ENCODE measurements around the gene PIGH. TPM values are rescaled to one million over a fixed set of nuclear protein-coding genes. Genes with fewer than 3 reads are reported as not detected.
A peak's percentile ranks its signal among the peaks of the same experiment; 100 is the strongest.

PIGH gene
- polyA plus RNA-seq, 1 donor = 46.9 TPM

- DNase-seq = no peak
Measured at GRCh38 chr14:67576216-67576955, 23.7 kb downstream of the PIGH start.

- no peak for DNase-seq
Measured at GRCh38 chr14:67575684-67576083, 24.4 kb downstream of the PIGH start.

DNA sequence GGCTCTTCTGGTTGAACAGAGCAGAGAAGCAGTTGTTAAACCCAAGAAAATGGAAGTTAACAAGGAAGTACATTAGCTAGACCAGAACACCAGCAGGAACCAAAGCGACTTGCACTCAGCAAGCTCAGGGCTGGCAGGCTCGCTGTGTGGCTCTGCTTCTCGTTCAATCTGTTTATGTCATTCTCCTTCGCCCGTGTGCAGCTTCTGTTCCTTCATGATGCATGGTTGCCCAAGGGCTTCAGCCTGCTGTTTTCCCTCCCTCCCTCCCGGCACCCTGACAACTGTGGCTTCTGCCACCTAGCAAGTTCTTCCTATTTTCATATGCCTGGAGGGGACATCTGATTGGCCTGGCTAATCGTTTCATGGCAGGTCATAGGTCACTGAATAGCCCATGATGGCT is 25.3 kb downstream of the PIGH start:
- no peak for DNase-seq

DNA sequence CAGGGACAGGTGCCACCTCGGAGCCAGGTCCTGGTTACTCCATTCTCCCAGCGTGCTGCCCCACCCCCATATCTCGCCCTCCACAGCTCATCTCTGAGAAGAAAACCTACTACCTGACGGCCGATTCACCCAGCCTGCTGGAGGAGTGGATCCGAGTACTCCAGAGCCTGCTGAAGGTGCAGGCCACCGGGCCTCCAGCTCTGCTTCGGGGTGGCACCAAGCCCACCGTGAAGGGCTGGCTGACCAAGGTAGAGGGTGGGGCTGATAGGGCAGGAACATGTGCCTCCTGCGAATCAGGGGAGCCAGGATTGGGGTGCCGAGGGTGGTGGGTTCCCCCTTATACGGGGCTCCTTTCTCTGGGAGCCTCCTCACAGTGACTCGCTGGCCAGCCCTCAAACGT is 25.9 kb downstream of the PIGH start:
- DNase-seq = no peak

DNA sequence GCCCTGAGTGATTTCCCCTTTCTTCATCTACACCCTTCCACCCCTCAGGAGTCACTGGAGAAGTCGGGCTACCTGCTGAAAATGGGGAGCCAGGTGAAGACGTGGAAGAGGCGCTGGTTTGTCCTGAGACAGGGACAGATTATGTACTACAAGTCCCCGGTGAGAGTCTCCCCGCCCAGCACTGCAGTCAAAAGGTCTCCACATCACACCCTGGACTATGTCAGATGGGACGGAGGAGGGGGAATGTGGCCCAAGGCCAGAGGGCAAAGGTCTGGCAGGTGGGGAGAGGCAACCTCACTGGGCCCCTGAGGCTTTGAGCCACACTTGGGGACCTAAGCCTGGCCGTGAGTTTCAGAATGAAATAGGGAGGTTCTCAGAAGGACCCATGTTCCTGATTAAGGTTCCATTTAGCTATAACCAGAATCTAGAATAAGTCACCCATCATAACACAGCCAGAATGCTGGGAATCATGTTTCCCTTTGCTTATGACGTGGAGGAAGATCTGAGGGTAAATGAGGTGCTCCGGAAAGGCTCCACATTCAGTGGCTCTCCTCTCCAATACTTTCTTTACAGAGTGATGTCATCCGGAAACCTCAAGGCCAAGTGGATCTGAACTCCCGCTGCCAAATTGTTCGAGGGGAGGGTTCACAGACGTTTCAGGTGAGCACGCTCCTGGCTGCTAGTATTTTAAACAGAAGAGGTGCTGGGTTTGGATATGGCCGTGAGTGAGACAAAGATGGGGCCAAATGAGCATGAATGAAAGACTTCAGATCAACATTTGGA is 26.6 kb downstream of the PIGH start:
- no peak for DNase-seq

DNA sequence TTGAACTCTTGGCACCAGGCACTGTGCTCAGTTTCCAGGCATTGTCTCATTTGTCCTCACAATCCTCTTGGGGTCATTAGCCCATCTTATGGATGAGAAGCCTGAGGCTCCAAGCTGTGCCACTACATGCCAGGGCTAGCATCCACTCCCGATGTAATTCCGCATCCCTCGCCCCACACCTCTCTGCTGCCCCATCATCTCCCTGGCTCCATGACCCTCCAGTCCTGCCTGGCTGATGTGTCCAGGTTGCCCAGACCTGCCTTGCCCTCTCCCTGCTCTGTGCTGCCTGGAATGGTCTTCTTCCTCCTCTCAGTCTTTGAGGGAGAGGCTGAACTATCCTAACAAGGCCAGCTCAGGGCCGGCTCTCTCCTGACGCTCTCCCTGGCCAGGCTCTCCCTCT is 27.5 kb downstream of the PIGH start:
- no peak for DNase-seq

- no peak for DNase-seq
Measured at GRCh38 chr14:67571991-67572323, 28.1 kb downstream of the PIGH start.

DNA sequence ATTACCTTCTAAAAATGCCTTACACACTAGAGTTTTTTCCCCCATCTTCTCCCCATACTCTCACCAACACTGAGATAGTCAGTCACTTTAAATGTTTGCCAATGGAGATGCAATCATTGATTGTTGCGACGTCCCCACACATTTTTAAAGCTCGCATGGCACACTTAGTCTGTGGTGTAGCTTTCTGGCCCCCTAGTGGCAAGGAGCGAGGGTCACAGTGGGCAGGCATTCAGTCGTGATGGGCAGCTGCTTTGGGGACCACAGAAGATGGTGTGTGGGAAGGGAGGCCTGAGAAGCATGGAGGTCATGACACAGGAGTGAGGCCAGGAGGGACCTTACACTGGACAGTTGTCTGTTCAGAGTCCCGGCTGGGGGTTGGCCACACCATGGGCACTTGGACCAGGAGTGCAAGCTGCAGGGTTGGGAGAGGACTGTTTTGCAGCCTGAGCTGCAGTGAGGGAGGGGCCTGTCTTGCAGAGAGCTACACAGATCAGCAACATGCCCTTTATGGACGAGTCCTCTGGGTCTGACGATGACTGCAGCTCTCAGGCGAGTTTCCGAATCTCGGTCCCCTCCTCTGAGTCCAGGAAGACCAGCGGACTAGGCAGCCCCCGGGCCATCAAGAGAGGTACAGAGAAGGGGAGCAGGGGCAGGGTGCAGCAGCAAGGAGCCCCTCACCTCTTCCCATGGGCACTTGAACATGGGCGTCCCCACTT is 28.6 kb downstream of the PIGH start:
- peak; percentile 55 for DNase-seq

- no peak for DNase-seq
Measured at GRCh38 chr14:67570453-67570852, 29.6 kb downstream of the PIGH start.

GRCh38 chr14:67569651-67570290 is 30.3 kb downstream of the PIGH start:
- no peak for DNase-seq

GRCh38 chr14:67569011-67569650 is 30.9 kb downstream of the PIGH start:
- peak; percentile 39 for DNase-seq

DNA sequence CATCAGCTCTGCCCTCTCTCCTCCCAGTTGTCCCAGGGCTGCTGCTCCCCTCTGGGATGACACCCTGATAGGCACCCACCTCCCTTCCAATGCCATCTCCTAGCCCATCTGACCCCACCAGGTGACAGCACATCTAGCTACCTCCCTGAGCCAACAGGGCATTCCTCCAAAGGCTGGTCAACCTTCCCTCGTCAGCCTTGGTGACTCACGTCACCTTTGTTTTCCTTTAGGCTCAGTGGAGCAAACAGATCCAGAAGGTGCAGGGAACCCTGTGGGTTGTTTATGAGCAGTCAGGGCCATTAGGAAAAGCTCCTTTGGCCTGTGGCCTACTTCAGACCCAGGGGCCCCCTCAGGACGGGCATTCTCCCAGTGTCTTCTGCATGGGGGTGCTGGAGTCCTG is 32.4 kb downstream of the PIGH start:
- no peak for DNase-seq

- DNase-seq = no peak
Measured at GRCh38 chr14:67566908-67567307, 33.2 kb downstream of the PIGH start.

- DNase-seq = no peak
Measured at GRCh38 chr14:67564236-67564635, 35.8 kb downstream of the PIGH start.

- DNase-seq = no peak
Measured at GRCh38 chr14:67562776-67563150, 37.3 kb downstream of the PIGH start.

GRCh38 chr14:67562025-67562775 is 37.9 kb downstream of the PIGH start:
- DNase-seq = no peak

GRCh38 chr14:67559639-67560038 is 40.4 kb downstream of the PIGH start:
- no peak for DNase-seq

DNA sequence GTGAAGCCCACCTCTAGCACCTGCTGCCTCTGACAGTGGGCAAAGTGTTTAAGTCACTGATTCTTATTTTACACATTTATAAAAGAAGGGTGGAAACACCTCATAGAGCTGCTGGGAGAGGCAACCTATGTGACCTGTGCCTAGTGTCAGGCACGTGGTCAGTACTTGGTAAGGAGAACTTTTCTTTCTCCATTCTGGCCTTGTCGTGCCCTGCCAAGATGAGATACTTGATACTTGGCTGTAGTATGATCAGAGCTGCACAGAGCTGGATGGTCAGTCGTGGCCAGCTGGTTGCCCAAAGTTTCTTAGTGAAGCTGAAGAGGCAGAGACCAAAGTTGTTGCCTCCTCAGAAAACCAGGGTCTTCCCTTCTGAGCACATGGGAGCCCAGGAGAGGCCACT is 42.4 kb downstream of the PIGH start:
- no peak for DNase-seq

- DNase-seq = no peak
Measured at GRCh38 chr14:67557118-67557517, 43.0 kb downstream of the PIGH start.

DNA sequence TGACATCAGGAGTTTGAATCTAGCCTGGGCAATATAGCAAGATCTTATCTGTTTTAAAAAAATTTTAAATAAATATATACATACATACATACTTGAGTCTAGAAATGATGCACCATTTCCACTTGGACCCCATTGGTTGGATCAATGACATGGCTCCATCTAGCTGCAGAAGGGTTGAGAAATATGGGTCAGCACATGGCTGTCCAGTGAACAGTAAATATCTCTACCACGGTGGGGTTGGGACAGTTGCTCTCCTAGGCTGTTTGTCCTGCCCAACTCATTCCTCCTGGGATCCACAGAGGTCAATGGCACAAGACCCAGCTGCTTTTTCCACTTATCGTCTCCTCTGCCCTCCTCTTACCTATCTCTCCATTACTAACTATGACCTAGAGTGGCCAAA is 43.4 kb downstream of the PIGH start:
- DNase-seq = no peak

- no peak for DNase-seq
Measured at GRCh38 chr14:67555518-67556090, 44.5 kb downstream of the PIGH start.

All from left kidney (tissue), 2 donors.